GM12878 (cell line): ENCODE data around the gene BEGAIN. TPM values are rescaled to one million over a fixed set of nuclear protein-coding genes. Genes with fewer than 3 reads are reported as not detected.

ENCODE experiments used
- ATAC-seq: fragments of 200-7000 bp; cut with Tn5 transposase; 3 replicates; pipeline ENCODE4 v1.9.1; 2020; ENCODE audit warnings: mild to moderate bottlenecking, moderate library complexity
- BruUV-seq: library from RNA; stranded (reverse); fragments of 400-500 nt; replicated peaks from 2 replicates; lab custom pipeline; 2021; lab: Mats Ljungman, UMichigan
- CTCF ChIA-PET: fragments of 300-600 bp; sonication (Branson Sonifier 250); formaldehyde crosslinking; extraction: SDS; loops from one replicate; lab custom pipeline; 2021; ENCODE audit warnings: inconsistent platforms; lab: Yijun Ruan, JAX
- POLR2A ChIA-PET: fragments of 350-600 bp; formaldehyde crosslinking; extraction: SDS; loops from one replicate; lab custom pipeline; 2021; ENCODE audit warnings: inconsistent platforms; lab: Charles Lee
- RAD21 ChIA-PET: fragments of 300-600 bp; sonication (Branson Sonifier 250); formaldehyde crosslinking; loops from one replicate; lab custom pipeline; 2023; ENCODE audit warnings: antibody characterized with exemption; ENCODE audit not compliant: unreplicated experiment; lab: Charles Lee
- SMC1A ChIA-PET: fragments of 300-600 bp; sonication (Branson Sonifier 250); formaldehyde crosslinking; loops from one replicate; lab custom pipeline; 2023; ENCODE audit not compliant: unreplicated experiment, uncharacterized antibody; lab: Charles Lee
- DNase-seq: peaks from one replicate; pipeline ENCODE4 v3.0.0-alpha.2; 2011; ENCODE audit warnings: low read depth, low spot score
- FAIRE-seq: peaks from 3 replicates; lab custom pipeline; 2011; peaks lifted over from hg19 to GRCh38; lab: Jason Lieb, UNC
- H2AFZ ChIP-seq: 2 replicates; pipeline ENCODE4 v1.6.0; 2011; ENCODE audit warnings: low read depth, low read length, control low read depth; ENCODE audit not compliant: control insufficient read depth
- H3K27ac ChIP-seq: 2 replicates; pipeline ENCODE4 v1.5.1; 2011; ENCODE audit warnings: control low read depth; ENCODE audit not compliant: control insufficient read depth, insufficient read depth
- H3K27me3 ChIP-seq, 2 experiments: replicated peaks in 1 of 2; 2 replicates each; pipeline versions ENCODE4 v1.6.0 to v1.6.1; 2011; ENCODE audit warnings: low read length in 1 of 2; ENCODE audit not compliant: control insufficient read depth in 2 of 2, insufficient read depth in 2 of 2
- H3K36me3 ChIP-seq, 2 experiments: 2 replicates each; pipeline ENCODE4 v1.5.1; 2011; ENCODE audit warnings: low read length in 1 of 2; ENCODE audit not compliant: control insufficient read depth in 2 of 2, insufficient read depth in 2 of 2
- H3K4me1 ChIP-seq: 2 replicates; pipeline ENCODE4 v1.6.1; 2011; ENCODE audit warnings: mild to moderate bottlenecking, low read length, moderate library complexity, mixed read lengths; ENCODE audit not compliant: control insufficient read depth, insufficient read depth
- H3K4me2 ChIP-seq: 2 replicates; pipeline ENCODE4 v1.6.0; 2011; ENCODE audit warnings: control low read depth; ENCODE audit not compliant: control insufficient read depth, insufficient read depth
- H3K4me3 ChIP-seq: fragments of 200-600 bp; sonication (generic); 2 replicates; pipeline ENCODE4 v1.5.1; 2016
- H3K79me2 ChIP-seq: 2 replicates; pipeline ENCODE4 v1.6.0; 2011; ENCODE audit warnings: low read length; ENCODE audit not compliant: control insufficient read depth, insufficient read depth
- H3K9ac ChIP-seq: 2 replicates; pipeline ENCODE4 v1.8.0; 2011; ENCODE audit warnings: low read length, control low read depth, mixed read lengths; ENCODE audit not compliant: control insufficient read depth, insufficient read depth
- H3K9me3 ChIP-seq: replicated peaks from 3 replicates; pipeline ENCODE4 v1.5.1; 2011; ENCODE audit warnings: mild to moderate bottlenecking, low read length; ENCODE audit not compliant: control insufficient read depth, insufficient read depth
- H4K20me1 ChIP-seq: 2 replicates; pipeline ENCODE4 v1.6.0; 2011; ENCODE audit not compliant: control insufficient read depth, insufficient read depth
- CBX5 ChIP-seq: sonication (generic); IDR thresholded peaks from 2 replicates; pipeline ENCODE4 v1.6.1; 2016; ENCODE audit warnings: low read depth, moderate library complexity, mild to moderate bottlenecking, inconsistent platforms
- JUND ChIP-seq: IDR thresholded peaks from 2 replicates; pipeline ENCODE4 v1.6.1; 2012; ENCODE audit warnings: low read depth, mild to moderate bottlenecking, low read length, improper control_type of control experiment, moderate library complexity
- KDM1A ChIP-seq: fragments of 200-600 bp; sonication (generic); IDR thresholded peaks from 2 replicates; pipeline ENCODE4 v1.6.1; 2016; ENCODE audit warnings: borderline replicate concordance
- POLR2AphosphoS2 ChIP-seq: IDR thresholded peaks from 2 replicates; pipeline ENCODE4 v1.6.1; 2011; ENCODE audit warnings: low read depth, mild to moderate bottlenecking, low read length, improper control_type of control experiment, moderate library complexity
- RELA ChIP-seq: fragments of 450-650 bp; IDR thresholded peaks from 2 replicates; pipeline ENCODE4 v1.8.0; 2014; ENCODE audit warnings: borderline replicate concordance; ENCODE audit not compliant: partially characterized antibody
- WRNIP1 ChIP-seq: IDR thresholded peaks from 2 replicates; pipeline ENCODE4 v1.6.1; 2011; ENCODE audit warnings: low read depth, low read length, improper control_type of control experiment, borderline replicate concordance
- ZNF207 ChIP-seq: fragments of 450-650 bp; IDR thresholded peaks from 2 replicates; pipeline ENCODE4 v1.6.1; 2014; ENCODE audit warnings: antibody characterized with exemption, mild to moderate bottlenecking, borderline replicate concordance
- WGBS: methylation state at CpG from one replicate; pipeline ENCODE4 v1.1.6; 2016; ENCODE audit warnings: low lambda C conversion rate; ENCODE audit not compliant: insufficient replicate concordance, insufficient coverage; ENCODE audit errors: missing lambda C conversion rate; 5-methylcytosine and 5-hydroxymethylcytosine counted together
- in situ Hi-C: fragments of 300-500 bp; cut with MboI; formaldehyde crosslinking; loops from 9 replicates; pipeline ENCODE4 v1.14.3; 2018; ENCODE audit warnings: mixed read lengths
- intact Hi-C: fragments of 100-400 bp; cut with micrococcal nuclease; formaldehyde crosslinking; loops from one replicate; pipeline ENCODE4 v1.14.2; 2022; ENCODE audit not compliant: unreplicated experiment
- polyA plus RNA-seq, 11 experiments: library from polyadenylated mRNA; depleted of rRNA in 4 of 11; unstranded in 6 of 11; stranded (reverse) in 5 of 11; fragments of >200 nt; fragmentation: Nextera tagmentation in 4 of 11; fragmentation: Illumina TruSeq in 1 of 11; extraction: Ambion mirVana in 4 of 11; extraction: Trizol in 1 of 11; gene quantifications; 1 replicate in 1 of 11; 2 replicates in 10 of 11; pipeline versions ENCODE4 v1.2.1 to v1.2.3, GENCODE V29; 2011 to 2016; ENCODE audit warnings: inconsistent platforms in 2 of 11, missing spikeins in 2 of 11, low read depth in 1 of 11
- total RNA-seq, 4 experiments: library from RNA; depleted of rRNA in 3 of 4; stranded (reverse); fragments of >200 nt in 3 of 4; fragmentation: Illumina TruSeq in 1 of 4; extraction: Trizol in 1 of 4; gene quantifications; 2 replicates each; pipeline versions ENCODE4 v1.2.1 to v1.2.3, GENCODE V29; 2013 to 2021
- TF ChIP-seq, protein P1 (sequence below): IDR thresholded peaks from 2 replicates; pipeline ENCODE4 v1.6.1; 2011; ENCODE audit warnings: borderline replicate concordance, low read depth, mild to moderate bottlenecking, moderate library complexity, low read length; ENCODE audit not compliant: insufficient read depth, poor library complexity, severe bottlenecking

The BEGAIN gene
- total and polyA plus RNA-seq, 10 of the 15 experiments (the other 5 are each of a cell fraction or from before 2014, with no cell fraction given) = 0.01 to 0.31 (median 0.06) TPM; not detected in 5

DNA sequence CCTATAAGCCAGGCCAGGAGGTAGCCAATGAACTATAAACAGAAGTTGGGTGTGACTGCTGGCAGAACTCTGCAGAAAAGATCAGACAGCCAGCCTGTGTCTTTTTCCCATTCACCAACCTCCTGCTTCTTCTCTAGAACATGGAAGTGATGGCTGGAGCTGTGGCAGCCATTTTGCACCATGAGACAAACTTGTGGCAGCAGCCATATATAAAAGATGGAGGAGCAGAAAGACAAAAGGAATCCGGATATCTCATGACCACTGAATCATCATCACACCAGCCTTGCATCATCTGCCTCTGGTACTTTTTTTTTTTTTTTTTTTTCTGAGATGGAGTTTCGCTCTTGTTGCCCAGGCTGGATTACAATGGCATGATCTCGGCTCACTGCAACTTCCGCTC, 8.7 kb downstream of the BEGAIN start:
- H3K36me3 ChIP-seq = no peaks in the 10 kb centered on the region
- no peak overlapping the region for H3K9ac ChIP-seq
- H4K20me1 ChIP-seq = no peaks in the 10 kb centered on the region
- ATAC-seq = no peak
- H3K27me3 ChIP-seq = no peaks in the 10 kb centered on the region
- H3K9me3 ChIP-seq = no peaks in the 10 kb centered on the region
- intact Hi-C loops (no loop called here), in situ Hi-C loops (no loop called here)
- no peak overlapping the region for H3K4me2 ChIP-seq
- H3K79me2 ChIP-seq = no peaks in the 10 kb centered on the region
- FAIRE-seq = no peak
- no TSS peak for BruUV-seq
- H2AFZ ChIP-seq = no peak overlapping the region
- ChIA-PET RAD21 (no interaction called here), POLR2A (no interaction called here), CTCF (no interaction called here), SMC1A (no interaction called here)
- DNase-seq = no peak
- no peak for TF ChIP-seq POLR2AphosphoS2
- TF ChIP-seq CBX5 = no peak
- no peak for TF ChIP-seq JUND
- TF ChIP-seq, protein P1, sequence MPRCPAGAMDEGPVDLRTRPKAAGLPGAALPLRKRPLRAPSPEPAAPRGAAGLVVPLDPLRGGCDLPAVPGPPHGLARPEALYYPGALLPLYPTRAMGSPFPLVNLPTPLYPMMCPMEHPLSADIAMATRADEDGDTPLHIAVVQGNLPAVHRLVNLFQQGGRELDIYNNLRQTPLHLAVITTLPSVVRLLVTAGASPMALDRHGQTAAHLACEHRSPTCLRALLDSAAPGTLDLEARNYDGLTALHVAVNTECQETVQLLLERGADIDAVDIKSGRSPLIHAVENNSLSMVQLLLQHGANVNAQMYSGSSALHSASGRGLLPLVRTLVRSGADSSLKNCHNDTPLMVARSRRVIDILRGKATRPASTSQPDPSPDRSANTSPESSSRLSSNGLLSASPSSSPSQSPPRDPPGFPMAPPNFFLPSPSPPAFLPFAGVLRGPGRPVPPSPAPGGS = no peak
- no peak for TF ChIP-seq ZNF207
- TF ChIP-seq KDM1A = no peak
- no peak for TF ChIP-seq WRNIP1
- no peak for TF ChIP-seq RELA
- no peak overlapping the region for H3K27ac ChIP-seq
- H3K4me1 ChIP-seq = no peaks in the 10 kb centered on the region
- no peak overlapping the region for H3K4me3 ChIP-seq
- 65% methylated on average over 4 of the region's 4 CpGs for WGBS
